NT2/D1 (cell line): ENCODE data around the gene THRA.

Source experiments
- SUZ12 ChIP-seq: IDR thresholded peaks from 2 replicates; pipeline ENCODE4 v1.6.1; 2011; ENCODE audit not compliant: insufficient read length, insufficient read depth; ENCODE audit errors: extremely low read depth
- YY1 ChIP-seq: IDR thresholded peaks from 2 replicates; pipeline ENCODE4 v1.6.1; 2011; ENCODE audit not compliant: insufficient read length, insufficient read depth
- ZNF274 ChIP-seq: IDR thresholded peaks from 2 replicates; pipeline ENCODE4 v1.6.1; 2011; ENCODE audit warnings: mild to moderate bottlenecking, low read depth, low read length

- TF ChIP-seq ZNF274: no peak
- TF ChIP-seq SUZ12: no peak
- no peak for TF ChIP-seq YY1
These were observed 31.1 kb upstream of the THRA start for GRCh38 chr17:40031706-40032105.
